T-helper 2 cell treated with Interferon-gamma antibody and Interleukin-4, amounts not matched to agents 5 μg/mL and 100 μg/mL, for 36 hours (primary cell): ENCODE data around the gene EDEM3.

Source experiments
- DNase-seq: peaks from one replicate; pipeline ENCODE4 v3.0.0; 2021; ENCODE audit warnings: low spot score
- H3K27ac Mint-ChIP-seq: one replicate; pipeline ENCODE4 v1.8.0; 2021; ENCODE audit warnings: mild to moderate bottlenecking, mixed read lengths
- H3K27me3 Mint-ChIP-seq: one replicate; pipeline ENCODE4 v1.8.0; 2021; ENCODE audit warnings: low read depth, mixed read lengths
- H3K36me3 Mint-ChIP-seq: one replicate; pipeline ENCODE4 v1.8.0; 2021; ENCODE audit warnings: low read depth, mixed read lengths
- H3K4me1 Mint-ChIP-seq: one replicate; pipeline ENCODE4 v1.8.0; 2021; ENCODE audit warnings: low read depth, mixed read lengths
- H3K4me3 Mint-ChIP-seq: one replicate; pipeline ENCODE4 v1.8.0; 2022; ENCODE audit warnings: mild to moderate bottlenecking, moderate library complexity, mixed read lengths
- H3K9me3 Mint-ChIP-seq: one replicate; pipeline ENCODE4 v1.8.0; 2021; ENCODE audit warnings: mixed read lengths

The EDEM3 gene

DNA sequence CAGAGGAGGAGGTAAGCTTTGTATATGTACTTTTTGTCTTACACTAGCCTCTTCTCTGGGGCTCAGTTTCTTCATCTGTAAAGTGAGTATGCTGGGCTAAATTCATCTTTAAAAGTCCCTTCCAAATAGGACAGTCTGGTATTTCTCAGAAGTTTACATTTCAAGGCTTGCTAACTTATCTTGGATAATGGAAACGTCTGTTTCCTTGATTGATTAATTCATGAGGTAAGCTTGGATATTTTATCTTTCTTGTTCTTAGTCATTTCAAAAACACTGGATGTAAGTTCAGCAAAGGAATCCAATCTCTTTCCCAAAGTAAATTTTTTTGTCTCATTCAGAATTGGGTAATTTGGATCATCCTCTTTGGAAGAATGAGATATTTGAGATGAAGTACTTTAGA, 111.0 kb downstream of the EDEM3 start:
- DNase-seq = no peak
- no peaks in the 10 kb centered on the region for H3K9me3 Mint-ChIP-seq
- no peak overlapping the region for H3K4me3 Mint-ChIP-seq
- no peaks in the 10 kb centered on the region for H3K36me3 Mint-ChIP-seq
- H3K27ac Mint-ChIP-seq = no peak overlapping the region
- H3K27me3 Mint-ChIP-seq = peaks cover 4% of the 10 kb centered on the region
- no peaks in the 10 kb centered on the region for H3K4me1 Mint-ChIP-seq

DNA sequence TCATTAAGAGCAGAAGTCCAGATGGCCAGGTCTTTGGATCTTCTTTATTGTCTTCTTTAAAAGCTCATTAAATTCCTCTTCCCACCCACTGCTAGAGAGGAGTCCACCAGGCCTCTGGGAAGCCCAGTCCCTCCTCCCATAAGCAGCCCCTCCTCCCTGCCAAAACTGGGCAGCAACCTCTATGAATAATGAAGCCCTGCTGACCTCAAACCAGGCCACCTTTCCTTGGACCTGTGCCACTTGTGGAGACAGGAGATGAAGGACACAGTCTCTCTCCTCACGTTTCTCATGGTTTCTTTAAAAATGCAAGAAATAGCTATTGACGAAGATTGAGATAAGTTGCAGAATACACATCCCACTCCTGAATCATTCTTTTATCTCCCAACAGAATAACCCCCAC, 112.8 kb downstream of the EDEM3 start:
- Mint-ChIP-seq H3K4me1 (no peaks in the 10 kb centered on the region), H3K36me3 (no peaks in the 10 kb centered on the region), H3K4me3 (no peak overlapping the region), H3K27me3 (peaks cover 4% of the 10 kb centered on the region), H3K9me3 (no peaks in the 10 kb centered on the region), H3K27ac (no peak overlapping the region)
- DNase-seq = no peak

DNA sequence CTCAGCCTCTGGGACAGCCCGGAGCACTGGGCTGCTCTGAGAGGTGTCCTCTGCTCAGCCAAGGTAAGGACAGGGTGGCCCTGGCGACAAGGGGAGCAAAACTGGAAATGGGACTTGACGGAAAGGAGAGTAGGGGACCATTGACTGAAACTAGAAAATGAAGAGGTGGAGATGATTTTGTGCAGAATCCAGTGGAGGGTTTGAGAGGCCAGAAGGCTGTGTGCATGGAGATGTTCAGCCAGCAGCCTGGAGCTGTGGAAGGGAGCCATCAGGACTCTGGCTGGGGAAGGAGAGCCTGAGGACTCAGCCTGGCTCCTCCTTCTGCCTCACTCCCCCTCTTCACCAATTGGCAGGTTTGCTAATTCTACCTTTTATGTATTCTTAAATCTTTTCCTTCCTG, 114.2 kb downstream of the EDEM3 start:
- DNase-seq = no peak
- Mint-ChIP-seq H3K27ac (no peak overlapping the region), H3K4me3 (no peak overlapping the region), H3K9me3 (no peaks in the 10 kb centered on the region), H3K4me1 (no peaks in the 10 kb centered on the region), H3K27me3 (peaks cover 4% of the 10 kb centered on the region), H3K36me3 (no peaks in the 10 kb centered on the region)
